Measurements from ENCODE around the gene FAM174C.

The FAM174C gene

GRCh38 chr19:1275260-1275975 is at the start of gene FAM174C:
Gene FAM174C (plus strand): TSS chr19:1275530. CDS start chr19:1275550, 20 bp downstream.
- peak within 1 kb of the TSS; percentile 70 for H3K27ac ChIP-seq (ENCODE audit: low read length)
- H3K27me3 ChIP-seq (ENCODE audit: control insufficient read depth, insufficient read depth, low read length): no peaks in the 10 kb centered on the region
- peaks cover 6% of the 10 kb centered on the region for H3K4me1 ChIP-seq (ENCODE audit: control insufficient read depth, low read depth, low read length)
- H3K36me3 ChIP-seq (ENCODE audit: control insufficient read depth, low read depth, low read length): peaks cover 50% of the 10 kb centered on the region
- peak within 1 kb of the TSS; percentile 83 for H3K9ac ChIP-seq (ENCODE audit: low read length)
- peak within 1 kb of the TSS; percentile 76 for H3K4me3 ChIP-seq (ENCODE audit: low read length)
- H3K9me3 ChIP-seq (ENCODE audit: control insufficient read depth, low read depth, low read length): no peaks in the 10 kb centered on the region

DNA sequence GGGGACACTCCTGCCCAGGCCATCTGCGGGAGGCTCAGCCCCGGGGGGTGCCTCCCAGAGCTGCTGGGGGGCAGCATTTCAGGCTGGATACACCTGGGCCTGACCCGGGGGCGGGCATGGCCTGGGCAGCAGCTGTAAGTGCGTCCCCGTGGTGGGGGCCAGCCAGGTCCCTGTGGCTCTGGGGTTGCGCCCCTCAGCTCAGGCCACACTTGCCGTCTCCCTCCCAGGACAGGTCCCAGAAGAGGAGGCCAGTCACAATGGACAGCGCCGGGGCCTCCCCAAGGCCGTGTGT is 49.2 kb upstream of the FAM174C start:
- no peak overlapping the region for H3K9ac ChIP-seq (ENCODE audit: low read length)
- H3K4me1 ChIP-seq (ENCODE audit: control insufficient read depth, low read depth, low read length): no peaks in the 10 kb centered on the region
- no peak overlapping the region for H3K27ac ChIP-seq (ENCODE audit: low read length)
- no peaks in the 10 kb centered on the region for H3K36me3 ChIP-seq (ENCODE audit: control insufficient read depth, low read depth, low read length)
- no peaks in the 10 kb centered on the region for H3K27me3 ChIP-seq (ENCODE audit: control insufficient read depth, insufficient read depth, low read length)
- no peaks in the 10 kb centered on the region for H3K9me3 ChIP-seq (ENCODE audit: control insufficient read depth, low read depth, low read length)
- no peak overlapping the region for H3K4me3 ChIP-seq (ENCODE audit: low read length)

- H3K36me3 ChIP-seq (ENCODE audit: control insufficient read depth, low read depth, low read length): no peaks in the 10 kb centered on the region
- H3K4me1 ChIP-seq (ENCODE audit: control insufficient read depth, low read depth, low read length): no peaks in the 10 kb centered on the region
- H3K4me3 ChIP-seq (ENCODE audit: low read length): no peak overlapping the region
- no peaks in the 10 kb centered on the region for H3K9me3 ChIP-seq (ENCODE audit: control insufficient read depth, low read depth, low read length)
- H3K27ac ChIP-seq (ENCODE audit: low read length): no peak overlapping the region
- no peak overlapping the region for H3K9ac ChIP-seq (ENCODE audit: low read length)
- no peaks in the 10 kb centered on the region for H3K27me3 ChIP-seq (ENCODE audit: control insufficient read depth, insufficient read depth, low read length)
Measured at GRCh38 chr19:1226522-1227303, 48.6 kb upstream of the FAM174C start.

DNA sequence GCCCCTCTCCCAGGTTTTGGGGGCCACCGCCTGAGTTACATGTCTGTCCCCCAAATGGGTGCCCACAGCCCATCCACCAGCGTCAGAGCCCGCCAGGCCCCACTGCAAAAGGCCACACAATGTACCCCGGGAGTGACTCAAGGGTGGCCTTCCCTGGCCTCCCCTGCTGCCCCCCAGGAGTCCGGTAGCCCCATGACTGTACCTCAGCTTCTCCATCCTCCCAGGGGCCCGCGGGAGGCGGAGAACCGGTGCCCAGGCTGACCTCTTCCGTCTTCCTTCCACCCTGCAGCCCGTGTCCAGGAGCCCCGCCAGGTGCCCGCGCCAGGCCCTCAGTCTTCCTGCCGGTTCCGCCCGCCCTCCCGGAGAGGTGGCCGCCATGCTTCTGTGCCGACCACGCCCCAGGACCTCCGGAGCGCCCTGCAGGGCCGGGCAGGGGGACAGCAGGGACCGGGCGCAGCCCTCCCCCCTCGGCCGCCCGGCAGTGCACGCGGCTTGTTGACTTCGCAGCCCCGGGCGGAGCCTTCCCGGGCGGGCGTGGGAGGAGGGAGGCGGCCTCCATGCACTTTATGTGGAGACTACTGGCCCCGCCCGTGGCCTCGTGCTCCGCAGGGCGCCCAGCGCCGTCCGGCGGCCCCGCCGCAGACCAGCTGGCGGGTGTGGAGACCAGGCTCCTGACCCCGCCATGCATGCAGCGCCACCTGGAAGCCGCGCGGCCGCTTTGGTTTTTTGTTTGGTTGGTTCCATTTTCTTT is 47.9 kb upstream of the FAM174C start:
- no peak overlapping the region for H3K27ac ChIP-seq (ENCODE audit: low read length)
- H3K27me3 ChIP-seq (ENCODE audit: control insufficient read depth, insufficient read depth, low read length): no peaks in the 10 kb centered on the region
- H3K4me1 ChIP-seq (ENCODE audit: control insufficient read depth, low read depth, low read length): no peaks in the 10 kb centered on the region
- no peaks in the 10 kb centered on the region for H3K36me3 ChIP-seq (ENCODE audit: control insufficient read depth, low read depth, low read length)
- H3K9ac ChIP-seq (ENCODE audit: low read length): no peak overlapping the region
- no peak overlapping the region for H3K4me3 ChIP-seq (ENCODE audit: low read length)
- no peaks in the 10 kb centered on the region for H3K9me3 ChIP-seq (ENCODE audit: control insufficient read depth, low read depth, low read length)

- Histone ChIP-seq H3K36me3 (ENCODE audit: control insufficient read depth, low read depth, low read length) (no peaks in the 10 kb centered on the region), H3K9ac (ENCODE audit: low read length) (no peak overlapping the region), H3K27ac (ENCODE audit: low read length) (no peak overlapping the region), H3K4me1 (ENCODE audit: control insufficient read depth, low read depth, low read length) (no peaks in the 10 kb centered on the region), H3K4me3 (ENCODE audit: low read length) (no peak overlapping the region), H3K27me3 (ENCODE audit: control insufficient read depth, insufficient read depth, low read length) (no peaks in the 10 kb centered on the region), H3K9me3 (ENCODE audit: control insufficient read depth, low read depth, low read length) (no peaks in the 10 kb centered on the region)
Measured at GRCh38 chr19:1228161-1228957, 47.0 kb upstream of the FAM174C start.

GRCh38 chr19:1229056-1229923 is 46.0 kb upstream of the FAM174C start:
- no peak overlapping the region for H3K9ac ChIP-seq (ENCODE audit: low read length)
- H3K27ac ChIP-seq (ENCODE audit: low read length): no peak overlapping the region
- no peak overlapping the region for H3K4me3 ChIP-seq (ENCODE audit: low read length)
- no peaks in the 10 kb centered on the region for H3K9me3 ChIP-seq (ENCODE audit: control insufficient read depth, low read depth, low read length)
- peaks cover 7% of the 10 kb centered on the region for H3K36me3 ChIP-seq (ENCODE audit: control insufficient read depth, low read depth, low read length)
- H3K4me1 ChIP-seq (ENCODE audit: control insufficient read depth, low read depth, low read length): no peaks in the 10 kb centered on the region
- H3K27me3 ChIP-seq (ENCODE audit: control insufficient read depth, insufficient read depth, low read length): no peaks in the 10 kb centered on the region

- no peak overlapping the region for H3K4me3 ChIP-seq (ENCODE audit: low read length)
- no peaks in the 10 kb centered on the region for H3K27me3 ChIP-seq (ENCODE audit: control insufficient read depth, insufficient read depth, low read length)
- H3K27ac ChIP-seq (ENCODE audit: low read length): no peak overlapping the region
- H3K4me1 ChIP-seq (ENCODE audit: control insufficient read depth, low read depth, low read length): no peaks in the 10 kb centered on the region
- H3K36me3 ChIP-seq (ENCODE audit: control insufficient read depth, low read depth, low read length): peaks cover 7% of the 10 kb centered on the region
- no peak overlapping the region for H3K9ac ChIP-seq (ENCODE audit: low read length)
- no peaks in the 10 kb centered on the region for H3K9me3 ChIP-seq (ENCODE audit: control insufficient read depth, low read depth, low read length)
Measured at GRCh38 chr19:1229924-1230782, 45.2 kb upstream of the FAM174C start.

DNA sequence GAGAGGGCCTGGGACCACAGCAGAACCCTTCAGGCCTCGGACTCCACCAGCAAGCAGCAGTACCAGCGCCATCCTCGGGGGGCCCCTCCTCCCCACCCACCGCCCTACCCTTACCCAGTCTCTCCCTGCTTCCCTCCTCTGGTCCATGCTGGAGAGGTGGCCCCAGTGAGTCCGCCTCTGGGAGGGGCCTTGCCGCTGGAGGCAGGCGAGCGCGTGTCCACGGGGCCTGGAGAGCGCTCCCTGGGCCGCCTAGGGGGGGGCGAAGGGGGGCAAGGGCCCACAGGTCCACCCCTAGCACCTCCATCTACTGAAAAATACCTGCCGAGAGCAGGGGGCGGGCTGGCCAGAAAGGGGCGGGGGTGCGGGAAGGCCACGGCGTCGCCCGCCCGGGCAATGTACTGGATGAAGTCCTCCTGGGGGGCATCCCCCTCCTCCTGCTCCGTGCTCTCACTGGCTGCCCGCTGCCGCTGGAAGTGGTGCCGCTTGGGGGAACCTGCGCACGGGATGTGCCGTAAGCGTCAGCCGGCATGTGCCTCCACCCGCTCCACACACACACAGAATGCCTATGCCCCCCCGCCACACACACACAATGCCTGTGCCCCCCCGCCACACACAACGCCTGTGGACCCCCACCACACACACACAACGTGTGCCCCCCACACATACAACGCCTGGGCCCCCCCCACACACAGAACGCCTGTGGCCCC is 44.4 kb upstream of the FAM174C start:
- H3K9ac ChIP-seq (ENCODE audit: low read length): no peak overlapping the region
- H3K4me3 ChIP-seq (ENCODE audit: low read length): no peak overlapping the region
- no peak overlapping the region for H3K27ac ChIP-seq (ENCODE audit: low read length)
- H3K36me3 ChIP-seq (ENCODE audit: control insufficient read depth, low read depth, low read length): peaks cover 7% of the 10 kb centered on the region
- no peaks in the 10 kb centered on the region for H3K27me3 ChIP-seq (ENCODE audit: control insufficient read depth, insufficient read depth, low read length)
- H3K9me3 ChIP-seq (ENCODE audit: control insufficient read depth, low read depth, low read length): no peaks in the 10 kb centered on the region
- H3K4me1 ChIP-seq (ENCODE audit: control insufficient read depth, low read depth, low read length): no peaks in the 10 kb centered on the region

GRCh38 chr19:1231729-1232637 is 43.3 kb upstream of the FAM174C start:
- H3K4me1 ChIP-seq (ENCODE audit: control insufficient read depth, low read depth, low read length): no peaks in the 10 kb centered on the region
- no peak overlapping the region for H3K4me3 ChIP-seq (ENCODE audit: low read length)
- H3K27me3 ChIP-seq (ENCODE audit: control insufficient read depth, insufficient read depth, low read length): no peaks in the 10 kb centered on the region
- H3K9me3 ChIP-seq (ENCODE audit: control insufficient read depth, low read depth, low read length): no peaks in the 10 kb centered on the region
- H3K27ac ChIP-seq (ENCODE audit: low read length): no peak overlapping the region
- H3K9ac ChIP-seq (ENCODE audit: low read length): no peak overlapping the region
- H3K36me3 ChIP-seq (ENCODE audit: control insufficient read depth, low read depth, low read length): peaks cover 7% of the 10 kb centered on the region

Measured in iPS-18a (cell line).